ENCODE data around the gene HAUS7.

HAUS7 gene

DNA sequence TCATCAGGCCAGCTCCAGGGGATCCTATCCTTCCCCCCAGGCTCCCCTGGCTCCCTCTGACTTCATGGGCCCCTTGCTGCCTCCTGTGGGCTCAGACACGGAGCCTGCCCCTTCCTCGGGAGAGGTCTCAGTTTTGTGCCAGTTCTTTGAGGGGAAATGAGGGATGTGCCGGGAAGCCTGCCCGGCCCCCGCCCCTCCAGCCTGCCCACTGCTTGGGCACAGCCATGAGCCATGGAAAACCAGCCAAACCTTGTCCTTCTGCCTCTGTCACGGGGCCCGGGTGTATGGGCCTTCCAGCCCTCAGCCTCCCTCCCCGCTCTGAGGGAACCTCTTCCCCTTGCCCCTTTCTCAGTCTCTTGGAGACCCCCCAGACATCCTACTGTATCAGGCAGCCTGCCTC is 31.2 kb upstream of the HAUS7 start:
- Histone ChIP-seq H3F3A (ENCODE audit: low read depth) (no peaks in the 10 kb centered on the region), H3K79me2 (ENCODE audit: insufficient read depth, low read length) (no peaks in the 10 kb centered on the region), H4K20me1 (ENCODE audit: insufficient read depth, low read length, poor library complexity, severe bottlenecking) (no peaks in the 10 kb centered on the region), H3K36me3 (ENCODE audit: insufficient read depth, low read length) (no peaks in the 10 kb centered on the region), H3K9ac (ENCODE audit: low read depth, low read length, poor library complexity, severe bottlenecking) (no peak overlapping the region), H3K4me2 (ENCODE audit: low read depth, low read length, poor library complexity, severe bottlenecking) (no peak overlapping the region), H3K27me3 (ENCODE audit: insufficient read depth, low read length, poor library complexity, severe bottlenecking) (no peaks in the 10 kb centered on the region), H3K9me3 (ENCODE audit: insufficient read depth, low read depth, low read length) (no peaks in the 10 kb centered on the region), H2AFZ (ENCODE audit: low read length) (no peak overlapping the region), H3K9me2 (replicated peaks; ENCODE audit: low read depth, low read length) (no peaks in the 10 kb centered on the region), H3K4me3 (ENCODE audit: low read length, poor library complexity, severe bottlenecking) (no peak overlapping the region), H3K4me1 (ENCODE audit: insufficient read depth, low read length, poor library complexity, severe bottlenecking) (no peaks in the 10 kb centered on the region)
- TF ChIP-seq, protein P1, sequence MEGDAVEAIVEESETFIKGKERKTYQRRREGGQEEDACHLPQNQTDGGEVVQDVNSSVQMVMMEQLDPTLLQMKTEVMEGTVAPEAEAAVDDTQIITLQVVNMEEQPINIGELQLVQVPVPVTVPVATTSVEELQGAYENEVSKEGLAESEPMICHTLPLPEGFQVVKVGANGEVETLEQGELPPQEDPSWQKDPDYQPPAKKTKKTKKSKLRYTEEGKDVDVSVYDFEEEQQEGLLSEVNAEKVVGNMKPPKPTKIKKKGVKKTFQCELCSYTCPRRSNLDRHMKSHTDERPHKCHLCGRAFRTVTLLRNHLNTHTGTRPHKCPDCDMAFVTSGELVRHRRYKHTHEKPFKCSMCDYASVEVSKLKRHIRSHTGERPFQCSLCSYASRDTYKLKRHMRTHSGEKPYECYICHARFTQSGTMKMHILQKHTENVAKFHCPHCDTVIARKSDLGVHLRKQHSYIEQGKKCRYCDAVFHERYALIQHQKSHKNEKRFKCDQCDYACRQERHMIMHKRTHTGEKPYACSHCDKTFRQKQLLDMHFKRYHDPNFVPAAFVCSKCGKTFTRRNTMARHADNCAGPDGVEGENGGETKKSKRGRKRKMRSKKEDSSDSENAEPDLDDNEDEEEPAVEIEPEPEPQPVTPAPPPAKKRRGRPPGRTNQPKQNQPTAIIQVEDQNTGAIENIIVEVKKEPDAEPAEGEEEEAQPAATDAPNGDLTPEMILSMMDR (conservative IDR thresholded peaks at IDR 0.05; ENCODE audit: low read length), result no peak
- no peak for TF ChIP-seq EZH2phosphoT487 (IDR thresholded peaks at IDR 0.05; ENCODE audit: borderline replicate concordance)

- H3K79me2 ChIP-seq (ENCODE audit: insufficient read depth, low read length), result no peaks in the 10 kb centered on the region
- H4K20me1 ChIP-seq (ENCODE audit: insufficient read depth, low read length, poor library complexity, severe bottlenecking), result no peaks in the 10 kb centered on the region
- TF ChIP-seq, protein P1 (conservative IDR thresholded peaks at IDR 0.05; ENCODE audit: low read length), result no peak
- TF ChIP-seq EZH2phosphoT487 (IDR thresholded peaks at IDR 0.05; ENCODE audit: borderline replicate concordance), result no peak
- H3K36me3 ChIP-seq (ENCODE audit: insufficient read depth, low read length), result no peaks in the 10 kb centered on the region
- no peak overlapping the region for H3K9ac ChIP-seq (ENCODE audit: low read depth, low read length, poor library complexity, severe bottlenecking)
- H3K4me1 ChIP-seq (ENCODE audit: insufficient read depth, low read length, poor library complexity, severe bottlenecking), result no peaks in the 10 kb centered on the region
- no peaks in the 10 kb centered on the region for H3K27me3 ChIP-seq (ENCODE audit: insufficient read depth, low read length, poor library complexity, severe bottlenecking)
- no peak overlapping the region for H3K4me2 ChIP-seq (ENCODE audit: low read depth, low read length, poor library complexity, severe bottlenecking)
- no peaks in the 10 kb centered on the region for H3F3A ChIP-seq (ENCODE audit: low read depth)
- H2AFZ ChIP-seq (ENCODE audit: low read length), result no peak overlapping the region
- no peaks in the 10 kb centered on the region for H3K9me2 ChIP-seq (replicated peaks; ENCODE audit: low read depth, low read length)
- no peaks in the 10 kb centered on the region for H3K9me3 ChIP-seq (ENCODE audit: insufficient read depth, low read depth, low read length)
- H3K4me3 ChIP-seq (ENCODE audit: low read length, poor library complexity, severe bottlenecking), result no peak overlapping the region
Measured at GRCh38 chrX:153500676-153501280, 30.4 kb upstream of the HAUS7 start.

DNA sequence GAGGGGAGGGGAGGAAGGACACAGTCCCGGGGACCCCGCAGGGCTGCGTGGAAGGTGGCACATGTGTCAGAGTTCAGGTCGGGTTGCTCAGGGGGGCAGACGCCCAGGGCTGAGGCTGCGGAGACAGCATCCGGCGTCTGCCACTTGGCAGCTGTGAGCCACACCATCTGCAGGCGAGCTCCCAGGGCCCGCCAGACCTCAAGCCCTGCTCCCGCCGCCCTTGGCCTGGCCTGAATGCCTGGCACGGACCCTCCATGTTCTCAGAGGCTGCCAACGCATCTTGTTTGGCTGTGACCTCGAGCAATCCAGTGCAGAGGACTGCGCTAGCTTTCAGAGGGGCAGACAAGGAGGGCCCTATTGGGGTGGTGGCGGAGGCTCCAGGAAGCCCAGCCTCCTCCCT is 29.5 kb upstream of the HAUS7 start:
- Histone ChIP-seq H3K79me2 (ENCODE audit: insufficient read depth, low read length) (no peaks in the 10 kb centered on the region), H3K9me3 (ENCODE audit: insufficient read depth, low read depth, low read length) (no peaks in the 10 kb centered on the region), H3K4me2 (ENCODE audit: low read depth, low read length, poor library complexity, severe bottlenecking) (no peak overlapping the region), H2AFZ (ENCODE audit: low read length) (no peak overlapping the region), H3K4me3 (ENCODE audit: low read length, poor library complexity, severe bottlenecking) (no peak overlapping the region), H3K4me1 (ENCODE audit: insufficient read depth, low read length, poor library complexity, severe bottlenecking) (no peaks in the 10 kb centered on the region), H3K9ac (ENCODE audit: low read depth, low read length, poor library complexity, severe bottlenecking) (no peak overlapping the region), H4K20me1 (ENCODE audit: insufficient read depth, low read length, poor library complexity, severe bottlenecking) (no peaks in the 10 kb centered on the region), H3K27me3 (ENCODE audit: insufficient read depth, low read length, poor library complexity, severe bottlenecking) (no peaks in the 10 kb centered on the region), H3K9me2 (replicated peaks; ENCODE audit: low read depth, low read length) (no peaks in the 10 kb centered on the region), H3F3A (ENCODE audit: low read depth) (no peaks in the 10 kb centered on the region), H3K36me3 (ENCODE audit: insufficient read depth, low read length) (no peaks in the 10 kb centered on the region)
- TF ChIP-seq EZH2phosphoT487 (IDR thresholded peaks at IDR 0.05; ENCODE audit: borderline replicate concordance), result no peak
- TF ChIP-seq, protein P1 (conservative IDR thresholded peaks at IDR 0.05; ENCODE audit: low read length), result no peak

All from Loucy (cell line).